Stimulated activated CD4-positive, alpha-beta T cell treated with anti-CD3 and anti-CD28 coated beads, Interleukin-12 subunit alpha, Interleukin-12 subunit beta, amount 100 ng/mL, for 4 hours (primary cell): Measurements from ENCODE around the gene GLMP.
"Not testable (repeated sequence)": the region's sequence is repeated elsewhere in the genome, so short reads cannot be mapped to it uniquely, and the experiment has no call there.

Experiments
- DNase-seq: peaks from one replicate; pipeline ENCODE4 v3.0.0-alpha.2; 2020

Gene GLMP, protein sequence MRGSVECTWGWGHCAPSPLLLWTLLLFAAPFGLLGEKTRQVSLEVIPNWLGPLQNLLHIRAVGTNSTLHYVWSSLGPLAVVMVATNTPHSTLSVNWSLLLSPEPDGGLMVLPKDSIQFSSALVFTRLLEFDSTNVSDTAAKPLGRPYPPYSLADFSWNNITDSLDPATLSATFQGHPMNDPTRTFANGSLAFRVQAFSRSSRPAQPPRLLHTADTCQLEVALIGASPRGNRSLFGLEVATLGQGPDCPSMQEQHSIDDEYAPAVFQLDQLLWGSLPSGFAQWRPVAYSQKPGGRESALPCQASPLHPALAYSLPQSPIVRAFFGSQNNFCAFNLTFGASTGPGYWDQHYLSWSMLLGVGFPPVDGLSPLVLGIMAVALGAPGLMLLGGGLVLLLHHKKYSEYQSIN

DNA sequence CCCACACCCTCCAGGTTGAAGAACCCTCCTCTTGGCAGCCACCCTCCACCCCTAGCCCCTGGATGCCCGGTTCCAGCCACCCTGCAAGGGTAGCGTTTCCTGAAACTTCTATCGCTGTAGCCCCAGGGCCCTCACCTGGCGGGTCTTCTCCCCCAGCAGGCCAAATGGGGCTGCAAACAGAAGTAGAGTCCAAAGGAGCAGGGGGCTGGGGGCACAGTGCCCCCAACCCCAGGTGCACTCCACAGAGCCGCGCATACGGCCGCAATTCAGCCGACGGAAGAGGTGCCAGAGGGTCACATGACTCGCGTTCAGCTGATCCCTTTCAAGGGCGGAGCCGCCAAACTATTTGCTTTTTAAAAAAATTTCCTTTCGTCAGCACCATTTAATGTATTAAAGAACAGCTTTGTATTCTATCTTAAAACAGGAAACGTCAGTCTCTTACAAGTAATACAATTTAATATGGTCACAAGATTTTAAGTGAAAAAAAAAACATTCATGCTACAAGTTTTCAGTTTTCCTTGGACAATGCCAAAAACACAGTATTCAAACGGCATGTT lies at the start of gene GLMP:
TSS of gene GLMP (minus strand) at position 289 of the 557 bp plus-strand sequence. CDS start at position 255, 34 bp downstream.
- peak; percentile 48 for DNase-seq

DNA sequence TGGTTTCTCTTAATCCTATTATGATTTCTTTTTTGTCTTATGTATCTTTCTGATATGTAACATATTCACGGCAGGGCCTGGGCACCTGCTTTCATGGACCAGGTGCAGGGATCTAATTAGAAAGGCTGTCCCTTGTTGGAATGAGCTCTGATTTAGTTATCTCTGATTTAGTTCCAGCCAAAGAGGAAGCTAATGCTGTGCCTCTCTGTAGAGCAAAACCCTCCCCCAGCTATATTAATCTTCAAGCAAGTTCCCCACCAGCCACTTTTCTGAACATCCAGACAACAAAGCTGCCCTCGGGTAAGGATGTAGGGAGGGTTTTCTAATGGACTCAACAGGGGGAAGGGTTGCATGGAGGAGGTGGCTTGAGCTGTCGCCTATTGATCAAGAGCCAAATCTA lies 48.9 kb upstream of the GLMP start:
- no peak for DNase-seq

DNA sequence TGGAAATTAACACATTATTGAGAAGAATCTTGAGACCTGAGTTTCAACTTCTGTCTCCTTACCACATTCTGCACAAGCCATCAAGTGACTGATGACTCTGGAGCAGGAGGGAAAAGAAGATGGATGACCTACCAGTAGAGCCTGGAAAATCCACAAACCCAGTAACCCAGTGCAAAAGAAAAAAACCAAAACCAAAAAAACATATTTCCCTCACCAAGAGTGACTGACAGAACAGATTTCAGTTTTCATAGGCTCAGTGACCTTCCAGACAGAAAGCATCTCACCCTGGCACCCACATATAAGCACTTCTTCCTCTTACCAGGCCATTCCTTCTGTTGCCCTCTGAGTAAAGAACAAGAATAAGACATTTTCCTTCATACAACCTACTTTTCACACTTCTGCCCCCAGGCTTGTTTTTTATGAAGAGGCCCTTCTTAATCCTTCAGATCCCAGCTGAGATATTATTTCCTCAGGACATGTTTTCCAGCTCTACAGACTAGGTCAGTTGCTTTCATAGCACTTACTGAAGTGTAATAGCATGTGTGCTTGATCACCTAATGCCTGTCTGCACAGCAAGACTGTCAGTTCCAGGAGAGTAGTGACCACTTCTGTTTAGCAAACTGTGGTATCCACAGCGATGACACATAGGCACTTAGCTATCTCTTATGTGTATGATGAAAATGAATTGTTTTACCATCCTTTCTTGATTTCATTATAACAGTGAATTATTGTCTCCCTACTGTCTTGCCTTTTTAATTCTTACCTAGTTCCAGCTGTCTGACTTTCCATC lies 46.9 kb upstream of the GLMP start:
- DNase-seq, result no peak

DNA sequence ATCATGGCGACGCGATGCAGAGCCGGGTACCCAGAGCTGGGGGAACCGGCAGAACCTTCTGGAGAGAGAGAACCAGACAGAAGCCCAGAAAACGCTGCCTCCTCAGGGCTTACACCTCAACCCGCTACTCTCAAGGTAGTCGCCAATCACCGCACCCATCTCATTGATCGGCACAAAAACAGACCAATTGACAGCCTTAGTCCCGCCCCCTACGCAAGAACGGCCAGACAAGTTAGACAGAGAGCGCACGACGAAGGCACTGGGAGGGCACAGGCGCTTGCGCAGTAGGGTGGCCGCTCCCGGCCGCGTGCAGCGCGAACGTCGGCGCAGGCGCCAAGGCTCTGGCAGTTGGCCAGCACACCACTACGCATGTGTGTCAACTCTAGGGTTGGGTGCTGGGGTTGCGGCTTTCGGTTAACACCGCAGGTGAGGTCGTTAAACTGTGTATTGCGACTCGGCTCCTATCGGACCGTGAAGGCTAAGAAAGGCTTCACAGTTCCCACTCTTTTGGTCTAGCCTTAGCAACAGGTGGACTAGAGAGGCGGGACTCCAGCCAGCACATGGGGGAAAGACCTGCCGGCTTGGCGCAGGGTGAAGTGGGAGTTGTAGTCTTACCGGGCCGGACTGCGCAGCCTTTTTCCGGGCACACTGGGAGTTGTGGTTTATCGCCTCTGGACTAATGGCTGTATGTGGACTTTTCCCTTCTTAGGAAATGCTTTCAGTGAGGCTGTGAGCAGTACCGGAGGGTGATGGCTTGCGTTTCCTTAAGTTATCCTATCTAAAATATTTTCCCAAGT lies 42.9 kb upstream of the GLMP start, which contains the start of the genes CCT3 and TSACC:
TSS of gene CCT3 (minus strand) at position 113 of the 797 bp plus-strand sequence. CDS start at position 5, 108 bp downstream.
TSS of gene TSACC (plus strand) at position 347 of the 797 bp plus-strand sequence. CDS start 1,232 bp downstream, outside the sequence.
- DNase-seq, result peak; percentile 99

DNA sequence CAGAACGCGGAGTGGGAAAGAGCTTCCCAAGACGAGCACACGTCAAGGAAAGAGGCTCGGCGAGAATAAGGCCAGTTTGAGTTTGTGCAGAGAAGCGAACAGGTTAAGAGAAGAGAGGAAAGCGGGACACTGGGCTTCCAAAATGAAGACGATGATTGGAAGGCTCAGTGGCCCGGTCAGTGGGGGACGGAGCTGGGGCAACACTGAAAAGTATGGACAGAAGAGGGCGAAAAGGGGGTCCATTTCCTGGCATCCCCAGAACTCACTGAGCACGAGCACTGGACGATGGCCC lies 42.4 kb upstream of the GLMP start:
- no peak for DNase-seq

DNA sequence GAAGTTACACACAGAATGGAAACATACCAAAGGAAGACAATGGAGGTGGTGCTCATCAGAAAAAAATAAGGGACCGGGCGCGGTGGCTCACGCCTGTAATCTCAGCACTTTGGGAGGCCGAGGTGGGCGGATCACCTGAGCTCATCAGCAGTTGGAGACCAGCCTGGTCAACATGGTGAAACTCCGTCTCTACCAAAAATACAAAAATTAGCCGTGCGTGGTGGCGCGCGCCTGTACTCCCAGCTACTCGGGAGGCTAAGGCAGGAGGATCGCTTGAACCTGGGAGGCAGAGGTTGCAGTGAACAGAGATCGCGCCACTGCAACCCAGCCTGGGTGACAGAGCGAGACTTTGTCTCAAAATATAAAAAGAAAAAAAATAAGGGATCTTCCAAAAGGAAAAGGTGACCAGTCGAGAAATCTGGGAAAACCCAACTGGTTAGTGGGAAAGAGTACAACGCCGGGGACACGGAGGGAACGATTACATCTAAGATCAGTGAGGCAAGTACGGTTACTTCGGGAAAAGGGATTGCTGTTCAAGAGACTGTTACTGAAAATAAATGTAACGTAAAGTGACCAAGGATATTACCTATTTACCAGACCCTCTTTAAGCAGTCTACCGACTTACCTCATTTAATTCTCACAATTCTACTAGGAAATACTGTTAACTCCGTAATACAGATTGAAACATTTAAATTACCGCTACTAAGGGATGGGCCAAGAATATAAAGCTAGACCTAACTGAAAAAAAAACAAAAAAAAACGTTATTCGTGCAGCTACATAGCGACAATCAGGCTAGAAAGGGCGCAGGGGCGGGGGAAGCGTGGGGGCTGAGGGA lies 41.8 kb upstream of the GLMP start:
- DNase-seq, result no peak

DNA sequence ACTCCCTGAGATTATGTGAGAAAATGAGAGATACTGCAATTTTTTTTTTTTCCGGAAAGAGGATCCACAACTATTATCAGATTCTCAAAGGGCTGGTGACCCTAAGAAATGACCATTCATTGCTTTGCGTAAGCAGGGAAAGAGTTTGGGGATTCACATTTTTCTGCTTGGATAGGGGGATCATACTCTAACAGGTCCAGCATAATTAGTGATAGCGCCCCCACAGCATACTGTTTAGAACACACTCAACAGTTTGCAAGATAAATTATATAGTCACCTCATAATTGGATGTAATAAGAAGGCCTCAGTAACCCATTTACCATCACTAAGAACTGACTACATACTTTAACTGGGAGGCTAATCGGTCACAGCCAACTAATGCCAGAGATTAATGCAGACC lies 40.8 kb upstream of the GLMP start:
- no peak for DNase-seq

DNA sequence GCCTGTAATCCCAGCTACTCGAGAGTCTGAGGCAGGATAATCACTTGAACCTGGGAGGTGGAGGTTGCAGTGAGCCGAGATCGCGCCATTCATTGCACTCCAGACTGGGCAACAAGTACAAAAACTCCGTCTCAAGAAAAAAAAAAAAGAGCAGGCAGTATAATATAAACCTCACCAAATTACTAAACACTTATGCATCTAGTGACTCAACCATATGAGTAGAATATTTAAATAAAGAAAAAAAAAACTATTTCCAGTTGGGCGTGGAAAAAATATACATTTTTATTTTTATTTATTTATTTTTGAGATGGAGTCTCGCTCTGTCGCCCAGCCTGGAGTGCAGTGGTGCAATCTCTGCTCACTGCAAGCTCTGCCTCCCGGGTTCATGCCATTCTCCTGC lies 27.7 kb upstream of the GLMP start:
- DNase-seq, result not testable (repeated sequence)

DNA sequence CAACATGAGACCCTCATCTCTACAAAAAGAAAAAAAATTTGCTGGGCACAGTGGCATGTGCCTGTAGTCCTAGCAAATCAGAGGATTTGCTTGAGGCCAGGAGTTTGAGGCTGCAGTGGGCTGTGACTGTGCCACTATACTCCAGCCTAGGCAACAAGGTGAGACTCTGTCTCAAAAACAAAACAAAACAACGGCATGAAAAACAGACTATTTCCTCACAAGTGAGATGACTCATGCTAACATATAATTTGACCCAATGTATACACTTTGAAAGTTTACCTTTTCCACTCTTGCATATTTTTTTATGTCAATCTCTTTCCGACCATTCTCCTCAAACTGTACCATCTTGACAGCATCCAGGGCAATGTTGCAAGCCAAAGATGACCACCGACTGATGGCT lies 25.1 kb upstream of the GLMP start:
- no peak for DNase-seq

DNA sequence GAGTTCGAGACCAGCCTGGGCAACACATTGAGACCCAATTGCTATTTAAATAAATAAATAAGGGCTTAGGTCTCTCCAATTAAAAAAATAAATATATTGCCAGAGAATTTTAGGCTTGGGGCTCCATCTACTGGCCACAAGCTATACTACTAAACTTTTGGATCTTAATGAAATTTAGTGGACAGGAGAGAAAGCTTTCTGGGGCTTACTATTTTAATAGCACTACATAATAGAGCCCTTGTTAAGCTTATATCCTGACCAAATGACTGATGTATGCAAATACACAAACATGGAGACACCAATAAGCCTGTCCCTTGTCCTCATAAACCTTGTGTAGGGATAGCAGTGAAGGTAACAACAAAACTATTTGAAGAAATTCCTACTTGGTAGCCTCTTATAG lies 24.2 kb upstream of the GLMP start:
- no peak for DNase-seq

DNA sequence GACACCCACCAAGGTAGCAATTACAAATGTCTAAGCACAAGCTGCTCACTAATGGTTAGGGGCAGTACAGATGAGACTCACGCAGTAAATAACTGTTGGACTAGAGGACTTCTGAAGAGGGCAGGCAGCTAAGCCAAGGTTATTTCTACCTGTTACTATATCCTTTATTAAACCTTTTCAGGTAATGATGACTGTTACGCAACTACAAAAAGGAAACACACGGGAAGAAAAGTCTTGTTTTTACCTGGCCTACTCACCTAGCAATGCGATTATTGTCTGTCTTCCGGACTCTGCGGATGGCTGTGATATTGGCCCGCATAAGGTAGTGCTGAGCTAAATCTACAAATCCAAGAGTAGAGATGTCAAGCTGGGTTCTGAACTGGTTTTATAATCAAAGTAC lies 21.4 kb upstream of the GLMP start:
- no peak for DNase-seq

DNA sequence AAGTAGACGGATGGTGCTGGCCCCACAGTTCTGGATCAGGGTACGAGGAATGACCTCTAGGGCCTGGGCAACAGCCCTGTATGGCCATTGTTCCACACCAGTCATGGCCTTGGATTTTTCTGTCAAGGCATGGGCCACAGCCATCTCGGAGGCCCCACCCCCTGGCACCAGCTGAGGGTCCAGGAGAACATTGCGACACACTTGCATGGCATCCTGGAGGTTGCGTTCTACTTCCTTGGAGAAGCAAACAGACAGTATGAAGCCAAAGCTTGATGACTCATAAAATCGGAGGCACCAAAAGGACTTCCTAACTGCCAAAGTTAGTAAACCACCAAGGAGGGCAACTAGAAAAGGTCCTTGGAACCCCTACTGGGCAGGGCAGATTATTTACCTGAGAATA lies 15.5 kb upstream of the GLMP start:
- DNase-seq, result no peak

DNA sequence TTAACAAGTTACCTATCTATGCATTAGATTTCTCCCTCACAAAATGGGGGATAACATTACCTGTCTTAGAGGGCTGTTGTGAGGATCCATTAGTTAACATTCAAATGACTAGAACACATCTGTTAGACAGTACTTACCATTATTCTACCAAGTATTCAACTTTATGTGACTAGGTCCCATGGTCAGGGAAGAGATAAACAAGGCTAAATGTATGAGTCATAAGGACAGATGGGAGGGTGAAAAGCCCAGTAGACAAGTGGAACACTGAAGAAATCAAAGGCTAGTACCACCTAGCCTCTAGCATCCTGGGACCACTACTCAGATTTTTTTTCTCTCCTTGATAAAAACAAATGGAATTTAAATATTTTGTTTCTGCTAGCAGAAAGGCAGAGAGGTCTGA lies 12.6 kb upstream of the GLMP start:
- DNase-seq, result no peak

DNA sequence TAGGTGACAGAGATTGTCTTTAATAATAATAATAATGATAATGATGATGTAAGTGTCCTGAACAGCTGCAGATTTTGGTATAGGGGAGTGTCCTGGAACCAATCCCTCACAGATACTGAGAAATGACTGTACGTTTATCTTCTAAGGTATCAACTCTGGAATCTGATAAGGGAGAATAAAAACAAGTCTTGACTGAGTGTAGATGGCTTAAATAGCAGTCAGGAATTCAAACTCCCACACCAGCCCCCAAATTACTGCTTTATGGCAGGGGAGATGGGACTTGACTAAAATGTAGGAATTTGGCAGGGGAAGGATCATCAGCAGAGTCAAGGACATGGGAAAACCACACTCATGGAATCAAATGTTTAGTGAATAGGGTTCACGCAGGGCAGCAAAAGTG lies 9.7 kb upstream of the GLMP start:
- no peak for DNase-seq

DNA sequence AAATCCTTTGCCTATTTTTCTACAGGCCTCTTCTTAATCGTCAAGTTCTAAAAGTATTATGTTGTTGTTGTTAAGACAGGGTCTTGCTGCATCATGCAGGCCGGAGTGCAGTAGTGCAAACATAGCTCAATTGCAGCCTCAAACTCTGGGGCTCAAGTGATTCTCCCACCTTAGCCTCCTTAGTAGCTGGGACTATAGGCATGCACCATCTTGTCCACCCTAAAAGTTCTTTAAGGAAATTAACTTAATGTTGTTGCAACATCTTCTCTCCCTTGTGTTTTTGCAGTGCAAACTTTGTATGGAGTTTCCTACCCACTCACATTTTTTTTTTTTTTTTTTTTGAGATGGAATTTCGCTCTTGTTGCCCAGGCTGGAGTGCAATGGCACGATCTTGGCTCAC lies 7.8 kb upstream of the GLMP start:
- no peak for DNase-seq

DNA sequence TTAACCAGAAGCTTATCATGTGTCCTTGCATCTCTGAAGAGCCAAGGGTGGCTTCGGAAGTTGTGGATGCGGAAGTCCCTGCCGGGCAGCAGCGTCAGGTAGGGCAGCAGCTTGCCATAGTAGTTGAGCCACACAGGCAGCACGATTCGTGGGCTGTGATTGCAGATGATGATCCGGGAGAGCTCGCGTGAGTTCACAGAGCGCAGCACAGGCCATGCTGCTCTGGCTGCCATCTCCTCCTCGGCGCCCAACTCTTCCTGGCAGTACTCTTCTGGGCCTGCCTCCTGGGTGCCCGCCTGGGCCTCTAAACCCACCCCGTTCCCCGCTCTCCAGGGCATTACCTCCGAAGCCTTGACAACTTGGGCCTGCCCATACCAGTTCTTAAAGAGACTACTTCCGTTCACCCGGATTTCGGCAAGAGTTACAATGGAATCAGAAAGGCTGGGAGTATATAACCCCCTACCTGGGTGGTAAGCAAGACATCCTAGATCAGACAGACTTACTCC lies 3.4 kb upstream of the GLMP start, which contains the start of gene VHLL:
TSS of gene VHLL (minus strand) at position 456 of the 506 bp plus-strand sequence. CDS start at position 338, 118 bp downstream.
- DNase-seq, result no peak

DNA sequence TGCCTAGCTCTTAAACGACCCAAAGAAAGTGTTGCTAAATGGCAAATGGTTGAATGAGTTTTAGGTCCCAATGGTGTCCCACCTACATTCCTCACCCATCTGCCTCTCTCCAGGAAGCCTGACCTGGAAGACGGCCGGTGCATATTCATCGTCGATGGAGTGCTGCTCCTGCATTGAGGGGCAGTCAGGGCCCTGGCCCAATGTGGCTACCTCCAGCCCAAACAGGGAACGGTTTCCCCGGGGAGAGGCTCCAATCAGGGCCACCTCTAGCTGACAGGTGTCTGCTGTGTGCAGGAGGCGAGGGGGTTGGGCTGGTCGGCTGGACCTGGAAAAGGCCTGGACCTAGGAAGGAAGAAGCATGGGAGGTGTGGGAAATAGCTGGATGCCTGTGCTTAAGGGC lies 1.6 kb downstream of the GLMP start:
- DNase-seq, result no peak

DNA sequence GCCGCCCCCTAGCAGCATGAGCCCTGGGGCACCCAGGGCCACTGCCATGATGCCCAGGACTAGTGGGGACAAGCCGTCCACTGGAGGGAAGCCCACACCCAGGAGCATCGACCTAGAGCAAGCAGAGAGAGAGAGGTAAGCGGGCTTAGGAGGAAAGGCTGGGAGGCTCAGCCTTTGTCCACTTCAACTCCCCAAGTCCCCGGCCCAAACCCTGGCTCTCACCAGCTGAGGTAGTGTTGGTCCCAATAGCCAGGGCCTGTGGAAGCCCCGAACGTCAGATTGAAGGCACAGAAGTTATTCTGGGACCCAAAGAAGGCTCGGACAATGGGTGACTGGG lies 2.4 kb downstream of the GLMP start:
- no peak for DNase-seq

DNA sequence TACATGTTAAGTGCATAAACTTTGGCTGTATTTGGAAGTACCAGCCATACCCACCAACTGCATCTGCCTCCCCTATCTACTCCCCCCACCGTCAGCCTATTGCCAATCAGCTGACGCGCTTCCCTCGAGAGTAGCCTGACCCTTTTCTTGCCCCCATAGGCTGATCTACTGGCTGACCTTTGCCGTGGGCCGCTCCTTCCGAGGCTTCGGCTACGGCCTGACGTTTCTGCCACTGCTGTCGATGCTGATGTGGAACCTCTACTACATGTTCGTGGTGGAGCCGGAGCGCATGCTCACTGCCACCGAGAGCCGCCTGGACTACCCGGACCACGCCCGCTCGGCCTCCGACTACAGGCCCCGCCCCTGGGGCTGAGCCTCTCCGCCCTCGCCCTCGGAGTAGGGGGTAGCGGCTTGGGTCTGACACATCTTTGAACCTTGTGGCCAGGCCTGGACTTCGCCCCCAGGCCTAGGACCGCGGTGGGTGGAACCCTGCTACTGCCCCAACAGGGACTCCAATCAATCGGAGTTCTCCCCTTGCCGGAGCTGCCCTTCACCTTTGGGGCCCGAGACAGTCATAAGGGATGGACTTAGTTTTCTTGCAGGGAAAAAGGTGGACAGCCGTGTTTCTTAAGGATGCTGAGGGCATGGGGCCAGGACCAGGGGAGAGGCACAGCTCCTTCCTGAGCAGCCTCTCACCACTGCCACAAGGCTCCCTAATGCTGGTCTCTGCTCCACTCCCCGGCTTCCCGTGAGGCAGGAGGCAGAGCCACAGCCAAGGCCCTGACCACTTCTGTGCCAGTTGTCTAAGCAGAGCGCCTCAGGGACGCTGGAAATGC lies 4.0 kb downstream of the GLMP start:
- DNase-seq, result no peak

DNA sequence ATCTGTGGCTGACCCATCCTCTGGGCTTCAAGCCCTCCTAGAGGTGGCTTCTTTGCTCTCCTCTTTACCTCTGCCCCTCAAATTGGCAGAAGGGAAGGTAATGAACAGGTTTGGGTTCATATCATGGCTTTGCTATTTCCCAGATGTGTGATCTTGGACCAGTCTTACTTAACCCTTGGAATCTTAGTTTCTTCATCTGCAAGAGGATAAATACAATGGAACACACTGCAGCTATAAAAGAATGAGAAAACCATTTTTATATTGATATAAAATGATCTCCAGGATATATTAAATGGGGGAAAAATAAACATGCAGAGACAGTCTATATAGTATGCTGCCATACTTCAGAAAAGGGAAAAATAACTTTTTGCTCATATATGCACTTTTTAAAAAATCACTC lies 5.6 kb downstream of the GLMP start:
- DNase-seq, result no peak

DNA sequence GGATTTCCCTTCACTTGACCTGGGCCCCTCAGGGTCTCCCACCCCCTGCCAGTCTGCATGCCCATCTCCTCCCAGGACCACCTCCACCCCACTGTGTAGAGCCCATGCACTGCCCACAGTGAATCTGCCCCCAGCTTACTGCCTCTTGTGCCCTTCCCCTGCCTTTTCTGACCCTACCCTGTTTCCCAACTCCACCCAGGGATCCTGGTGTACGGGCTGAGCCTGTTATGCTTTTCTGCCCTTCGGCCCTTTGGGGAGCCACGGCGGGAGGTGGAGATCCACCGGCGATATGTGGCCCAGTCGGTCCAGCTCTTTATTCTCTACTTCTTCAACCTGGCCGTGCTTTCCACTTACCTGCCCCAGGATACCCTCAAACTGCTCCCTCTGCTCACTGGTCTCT lies 9.4 kb downstream of the GLMP start:
- no peak for DNase-seq
